Measurements from ENCODE around the gene RHOV. TPM values are rescaled to one million over a fixed set of nuclear protein-coding genes. Genes with fewer than 3 reads are reported as not detected.

RHOV gene
- total and polyA plus RNA-seq, 2 of the 4 experiments (the other 2 are of a cell fraction), result 0.10 TPM; not detected in 1

GRCh38 chr15:40909662-40910630 is 35.9 kb upstream of the RHOV start:
- no peak overlapping the region for H2AK9ac ChIP-seq (replicated peaks; ENCODE audit: low read depth, low read length, poor library complexity)
- in situ Hi-C loops (cut with MboI; ENCODE audit: low sequenced_read_pairs), result loop anchor here (10.0 kb wide), 1 partner anchor 115 kb away; no protein-coding TSS in a partner anchor
- intact Hi-C loops (cut with micrococcal nuclease), result loop anchor here (10.0 kb wide), 1 partner anchor 205 kb away; the partner anchor contains the start of gene INO80
- H3K27ac ChIP-seq (ENCODE audit: insufficient read depth, low read length), result no peak overlapping the region
- dilution Hi-C loops (cut with HindIII; ENCODE audit: low sequenced_read_pairs, unreplicated experiment), result no loop called here
- DNase-seq, result no peak
- H3K79me1 ChIP-seq (ENCODE audit: low read depth in 1 of 2, low read length in 2 of 2), result peaks cover 0 to 14% of the 10 kb centered on the region in 2 experiments; a peak in 2 of 4 replicates
- no peak overlapping the region for H3K4me3 ChIP-seq (ENCODE audit: insufficient read depth, low read depth, low read length)
- no peak for ATAC-seq (ENCODE audit: low read depth)
- no peak overlapping the region for H4K91ac ChIP-seq (ENCODE audit: insufficient read depth, low read depth, low read length)
- H2BK120ac ChIP-seq (ENCODE audit: low read depth, low read length), result no peak overlapping the region
- no peak overlapping the region for H2BK20ac ChIP-seq (ENCODE audit: low read depth, low read length)
- peaks cover 18% of the 10 kb centered on the region for H3K4me1 ChIP-seq (ENCODE audit: control insufficient read depth, insufficient read depth, low read length)
- H2AFZ ChIP-seq (replicated peaks; ENCODE audit: low read length, poor library complexity), result no peak overlapping the region
- H3K27me3 ChIP-seq (ENCODE audit: control insufficient read depth, insufficient read depth, low read length), result no peaks in the 10 kb centered on the region
- peak overlapping the region; percentile 44; the same call in 1 of the 2 replicates for H3K4ac ChIP-seq (ENCODE audit: low read depth, low read length)
- no peak overlapping the region for H2BK5ac ChIP-seq (ENCODE audit: low read depth, low read length, poor library complexity, severe bottlenecking)
- 73% methylated on average over 8 of the region's 17 CpGs; no CpG with 5 or more reads in 1 of the 2 experiments for WGBS, 2 experiments (ENCODE audit: extremely low coverage in 2 of 2, insufficient read length in 1 of 2)
- H3K18ac ChIP-seq (ENCODE audit: low read depth, low read length), result no peak overlapping the region
- ChIA-PET POLR2A (ENCODE audit: unreplicated experiment) (no interaction called here), CTCF (interaction anchor here (0.5 to 0.9 kb wide), 3 partner anchors 18 to 231 kb away, joined by 3 to 4 read pairs (median 3); no protein-coding TSS in a partner anchor)
- TF ChIP-seq CEBPB (IDR thresholded peaks at IDR 0.05; ENCODE audit: low read depth, low read length), result no peak
- TF ChIP-seq RAD21 (IDR thresholded peaks at IDR 0.05; ENCODE audit: low read length), result no peak
- no peak for TF ChIP-seq FOS (IDR thresholded peaks at IDR 0.05; ENCODE audit: low read depth, low read length)
- BruUV-seq (replicated peaks), result no TSS peak
- no peak overlapping the region for H2AK5ac ChIP-seq (ENCODE audit: low read depth, low read length)
- H4K20me1 ChIP-seq (ENCODE audit: insufficient read depth, low read length), result peaks cover 5% of the 10 kb centered on the region
- no peak overlapping the region for H4K5ac ChIP-seq (ENCODE audit: low read depth, low read length)
- H3K4me2 ChIP-seq (ENCODE audit: low read depth, low read length), result no peak overlapping the region
- H3K36me3 ChIP-seq (ENCODE audit: control insufficient read depth, insufficient read depth, low read length), result peaks cover under 1% of the 10 kb centered on the region; the same call in 1 of the 2 replicates
- no peak overlapping the region for H3K9ac ChIP-seq (ENCODE audit: low read depth, low read length)
- H3K9me1 ChIP-seq (ENCODE audit: insufficient read depth, low read length), result peaks cover 10% of the 10 kb centered on the region
- no peak overlapping the region for H3K56ac ChIP-seq (ENCODE audit: extremely low read depth, insufficient read depth, low read length)
- H3K9me3 ChIP-seq (ENCODE audit: control insufficient read depth, insufficient read depth, low read length), result no peaks in the 10 kb centered on the region
- peak overlapping the region in 1 of 2 experiments; percentile 27; a peak in 1 of 4 replicates for H4K8ac ChIP-seq (ENCODE audit: low read depth in 2 of 2, low read length in 2 of 2)
- H3K23ac ChIP-seq (ENCODE audit: low read depth, low read length), result no peak overlapping the region; the same call in 1 of the 2 replicates
- no peak overlapping the region for H3K14ac ChIP-seq (replicated peaks; ENCODE audit: low read depth, low read length)
- H2BK15ac ChIP-seq (ENCODE audit: low read depth, low read length), result no peak overlapping the region

All from IMR-90 (cell line).